Left lobe of liver (tissue), 2 donors: ENCODE results near the gene MLNR. TPM values are rescaled to one million over a fixed set of nuclear protein-coding genes. Genes with fewer than 3 reads are reported as not detected.

Source experiments
- ATAC-seq: fragments of 200-7000 bp; cut with Tn5 transposase; one replicate; pipeline ENCODE4 v1.9.1; 2020; ENCODE audit warnings: mild to moderate bottlenecking, moderate library complexity
- DNase-seq: peaks from one replicate; pipeline ENCODE4 v3.0.0-alpha.2; 2020; ENCODE audit warnings: low spot score
- total RNA-seq: library from RNA; stranded (reverse); gene quantifications from one replicate; pipeline ENCODE4 v1.2.1, GENCODE V29; 2021
- donor health status: DM: no; HTN: no; CAD: no; lungs with moderate emphysema.
- donor health status: DM: no; HTN: yes; CAD: no.

Gene MLNR
- total RNA-seq, 1 donor from 2014 or later, result not detected

GRCh38 chr13:49225223-49226042 lies 5.3 kb downstream of the MLNR start:
- DNase-seq (peak; percentile 65), ATAC-seq (peak; percentile 92)

GRCh38 chr13:49226613-49227012 lies 6.5 kb downstream of the MLNR start:
- no peak for ATAC-seq

GRCh38 chr13:49234741-49235140 lies 14.6 kb downstream of the MLNR start:
- ATAC-seq (peak; percentile 80), DNase-seq (no peak)

More at GRCh38 chr13:49226613-49227012, 6.5 kb downstream of the MLNR start:
- DNase-seq, result no peak

GRCh38 chr13:49235856-49236431 lies 15.8 kb downstream of the MLNR start:
- DNase-seq (no peak), ATAC-seq (peak; percentile 68)

- DNase-seq, result no peak
- no peak for ATAC-seq
These were observed 18.5 kb downstream of the MLNR start for GRCh38 chr13:49238621-49239020.

GRCh38 chr13:49240017-49240416 lies 19.9 kb downstream of the MLNR start:
- DNase-seq, result no peak
- ATAC-seq, result peak; percentile 81

GRCh38 chr13:49241296-49241695 lies 21.2 kb downstream of the MLNR start:
- no peak for DNase-seq
- no peak for ATAC-seq

- no peak for ATAC-seq
- DNase-seq, result no peak
These were observed 25.0 kb downstream of the MLNR start for GRCh38 chr13:49245101-49245500.

GRCh38 chr13:49246850-49247642 lies 26.9 kb downstream of the MLNR start:
- ATAC-seq (no peak), DNase-seq (no peak)

GRCh38 chr13:49247643-49248621 lies 27.8 kb downstream of the MLNR start, which contains the start of gene CDADC1:
Gene CDADC1 (plus strand): TSS chr13:49247925. CDS start chr13:49248038, 113 bp downstream.
- DNase-seq (peak; percentile 98), ATAC-seq (peak; percentile 94)

GRCh38 chr13:49248622-49249002 lies 28.5 kb downstream of the MLNR start:
- peak; percentile 51 for DNase-seq
- ATAC-seq, result peak; percentile 51

GRCh38 chr13:49251326-49251725 lies 31.2 kb downstream of the MLNR start:
- no peak for ATAC-seq
- DNase-seq, result no peak

GRCh38 chr13:49253310-49253709 lies 33.2 kb downstream of the MLNR start:
- ATAC-seq, result no peak

GRCh38 chr13:49254007-49254406 lies 33.9 kb downstream of the MLNR start:
- ATAC-seq (no peak), DNase-seq (no peak)

More at GRCh38 chr13:49253310-49253709, 33.2 kb downstream of the MLNR start:
- DNase-seq, result no peak

- DNase-seq (no peak), ATAC-seq (no peak)
These were observed 36.7 kb downstream of the MLNR start for GRCh38 chr13:49256841-49257240.

- peak; percentile 62 for ATAC-seq
- DNase-seq, result no peak
These were observed 38.1 kb downstream of the MLNR start for GRCh38 chr13:49258089-49258796.

- DNase-seq, result no peak
- ATAC-seq, result no peak
These were observed 39.4 kb downstream of the MLNR start for GRCh38 chr13:49259586-49259985.

- DNase-seq, result no peak
- ATAC-seq, result no peak
These were observed 42.5 kb downstream of the MLNR start for GRCh38 chr13:49262634-49263033.

- ATAC-seq (no peak), DNase-seq (no peak)
These were observed 45.7 kb downstream of the MLNR start for GRCh38 chr13:49265822-49266221.

- no peak for ATAC-seq
- DNase-seq, result no peak
These were observed 51.1 kb downstream of the MLNR start for GRCh38 chr13:49271264-49271663.
